HCT116 (cell line): ENCODE results near the gene TSPEAR.

Source experiments
- CBX3 ChIP-seq: IDR thresholded peaks from 2 replicates; pipeline ENCODE4 v1.6.1; 2012; ENCODE audit warnings: low read depth
- CEBPB ChIP-seq: IDR thresholded peaks from 2 replicates; pipeline ENCODE4 v1.6.1; 2012; ENCODE audit warnings: low read depth
- CTCF ChIP-seq, 3 experiments: fragments of 200-600 bp in 1 of 3; sonication (generic) in 1 of 3; IDR thresholded peaks in 2 of 3; conservative IDR thresholded peaks in 1 of 3; 2 replicates each; pipeline ENCODE4 v1.5.1; 2012 to 2017; ENCODE audit warnings: low read depth in 2 of 3, low read length in 2 of 3, antibody characterized with exemption in 1 of 3, borderline replicate concordance in 1 of 3, control low read depth in 1 of 3, mild to moderate bottlenecking in 1 of 3, mixed read lengths in 1 of 3, mixed run types in 1 of 3, moderate library complexity in 1 of 3; ENCODE audit not compliant: insufficient read depth in 1 of 3
- EZH2 ChIP-seq: fragments of 200-600 bp; sonication (generic); IDR thresholded peaks from 2 replicates; pipeline ENCODE4 v1.6.1; 2017; ENCODE audit warnings: antibody characterized with exemption, mixed run types
- EZH2phosphoT487 ChIP-seq: fragments of 200-600 bp; IDR thresholded peaks from 2 replicates; pipeline ENCODE4 v1.6.1; 2018; ENCODE audit warnings: antibody characterized with exemption, borderline replicate concordance
- JUND ChIP-seq: IDR thresholded peaks from 2 replicates; pipeline ENCODE4 v1.6.1; 2012
- POLR2A ChIP-seq: IDR thresholded peaks from 2 replicates; pipeline ENCODE4 v1.7.0; 2011; ENCODE audit warnings: borderline replicate concordance; ENCODE audit not compliant: insufficient read depth, insufficient read length; ENCODE audit errors: extremely low read depth
- RAD21 ChIP-seq: IDR thresholded peaks from 2 replicates; pipeline ENCODE4 v1.6.1; 2012; ENCODE audit warnings: low read depth, mild to moderate bottlenecking
- SP1 ChIP-seq: IDR thresholded peaks from 2 replicates; pipeline ENCODE4 v1.6.1; 2012; ENCODE audit warnings: low read depth
- SRF ChIP-seq: IDR thresholded peaks from 2 replicates; pipeline ENCODE4 v1.6.1; 2012; ENCODE audit warnings: low read depth
- ZBTB33 ChIP-seq: IDR thresholded peaks from 2 replicates; pipeline ENCODE4 v1.6.1; 2011; ENCODE audit warnings: mild to moderate bottlenecking, low read length, moderate library complexity; ENCODE audit not compliant: insufficient replicate concordance; ENCODE audit errors: extremely low read depth

GRCh38 chr21:44658541-44658910, 52.8 kb downstream of the TSPEAR start:
- TF ChIP-seq CBX3 (no peak), RAD21 (no peak), SP1 (no peak), ZBTB33 (no peak), CTCF (IDR thresholded peaks at IDR 0.05 in 2 of 3, conservative IDR thresholded peaks at IDR 0.05 in 1 of 3; ENCODE audit: borderline replicate concordance in 1 of 3, insufficient read depth in 1 of 3, low read depth in 2 of 3, low read length in 2 of 3) (no peak), CEBPB (no peak), JUND (no peak), POLR2A (no peak), SRF (no peak), EZH2phosphoT487 (no peak), EZH2 (no peak)
